Stimulated activated CD8-positive, alpha-beta memory T cell treated with anti-CD3 and anti-CD28 coated beads, Interleukin-2, amount 100 ng/mL, for 1 hour (primary cell): ENCODE results near the gene BNC2.

Source experiments
- DNase-seq, 2 donors: peaks; one replicate each; pipeline ENCODE4 v3.0.0-alpha.2; 2020; ENCODE audit warnings: low read depth in 2 of 2

BNC2 gene

DNA sequence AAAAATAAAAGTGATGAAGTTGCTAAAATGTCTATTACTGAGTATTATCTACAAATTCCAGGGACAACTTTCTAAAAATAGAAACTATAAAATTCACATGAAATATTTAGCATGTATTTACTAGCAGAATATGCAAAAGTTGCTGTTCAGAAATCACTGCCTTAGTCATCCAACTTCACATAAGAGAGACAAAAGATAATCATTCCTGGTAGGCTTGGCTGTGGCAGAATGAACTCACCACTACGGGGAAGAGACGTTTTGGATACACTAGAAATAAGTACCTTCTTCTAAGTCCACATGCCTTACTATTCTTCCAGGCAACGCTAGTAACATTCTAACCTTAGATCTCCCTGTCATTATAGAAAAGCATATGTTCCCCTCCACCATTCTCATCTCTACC is 272.2 kb downstream of the BNC2 start:
- DNase-seq = no peak

DNA sequence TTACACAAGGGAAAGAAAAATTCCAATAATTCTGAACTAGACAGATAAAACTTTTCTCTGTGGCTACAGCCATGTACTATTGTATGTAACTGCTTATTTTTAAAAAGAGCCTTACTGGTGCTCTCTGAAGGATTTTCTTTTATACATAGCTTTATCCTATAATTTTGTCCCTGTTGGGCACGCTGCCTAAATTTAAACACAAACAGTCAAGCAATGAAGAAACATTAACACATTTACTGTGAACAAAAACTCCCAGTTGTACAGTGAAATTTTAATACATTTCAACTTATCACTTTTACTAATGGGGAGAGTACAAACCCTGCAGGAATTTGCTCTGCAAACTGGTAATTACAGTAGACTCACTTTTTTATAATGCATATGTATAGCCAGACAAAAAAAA is 273.3 kb downstream of the BNC2 start:
- DNase-seq = no peak

DNA sequence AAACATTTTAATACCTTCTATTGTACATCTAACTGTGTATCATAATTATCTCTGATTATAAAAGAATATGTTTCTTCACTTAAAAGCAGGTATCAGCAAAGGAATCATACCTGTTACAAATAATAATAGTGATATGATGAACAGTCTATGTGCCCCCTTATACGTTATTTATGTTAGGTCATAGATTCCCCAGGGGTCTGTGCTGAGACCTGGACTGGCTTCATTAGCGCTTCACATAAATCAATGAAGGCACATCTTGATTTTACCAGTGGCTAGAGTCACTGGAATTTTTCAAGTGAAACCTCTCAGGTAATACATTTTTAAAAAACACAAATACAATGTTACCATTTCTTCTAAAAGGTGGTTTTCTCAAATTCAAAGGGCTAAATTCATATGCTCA is 275.2 kb downstream of the BNC2 start:
- no peak for DNase-seq

DNA sequence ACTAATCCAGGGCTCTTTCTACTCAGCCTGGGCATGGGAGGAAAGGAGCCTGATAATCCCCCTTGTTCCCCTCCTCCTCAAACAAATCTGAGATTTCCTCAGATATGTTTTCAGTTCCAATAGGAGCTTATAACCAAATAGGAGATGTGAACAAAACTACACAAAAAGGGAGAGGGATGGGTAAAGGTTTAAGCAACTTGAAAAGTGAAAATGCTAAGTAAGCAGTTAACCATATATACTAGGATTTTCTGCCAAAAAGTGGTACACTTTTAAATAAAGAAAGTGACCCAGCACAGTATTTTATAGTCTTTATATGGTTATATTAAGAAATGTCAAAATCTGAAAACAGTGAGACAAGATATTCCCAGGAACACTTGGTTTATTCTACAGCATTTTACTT is 275.7 kb downstream of the BNC2 start:
- no peak for DNase-seq

DNA sequence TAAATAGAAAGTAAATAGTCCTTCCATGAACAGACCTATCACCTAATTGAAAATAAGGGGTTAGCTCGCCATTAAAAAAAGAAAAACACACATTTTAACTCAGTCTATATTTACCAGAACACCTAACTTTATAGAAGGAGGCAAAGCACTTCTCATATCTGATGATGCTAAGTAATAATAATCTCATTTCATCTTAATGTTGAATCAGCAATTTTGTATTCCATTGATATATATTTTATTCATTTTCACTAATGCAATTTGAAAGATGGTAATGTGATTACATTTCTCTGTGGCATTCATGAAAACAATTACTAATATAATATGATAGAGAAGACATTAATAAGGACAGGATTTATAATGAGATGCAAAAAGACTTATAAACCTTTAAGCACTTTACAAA is 276.7 kb downstream of the BNC2 start:
- no peak for DNase-seq

DNA sequence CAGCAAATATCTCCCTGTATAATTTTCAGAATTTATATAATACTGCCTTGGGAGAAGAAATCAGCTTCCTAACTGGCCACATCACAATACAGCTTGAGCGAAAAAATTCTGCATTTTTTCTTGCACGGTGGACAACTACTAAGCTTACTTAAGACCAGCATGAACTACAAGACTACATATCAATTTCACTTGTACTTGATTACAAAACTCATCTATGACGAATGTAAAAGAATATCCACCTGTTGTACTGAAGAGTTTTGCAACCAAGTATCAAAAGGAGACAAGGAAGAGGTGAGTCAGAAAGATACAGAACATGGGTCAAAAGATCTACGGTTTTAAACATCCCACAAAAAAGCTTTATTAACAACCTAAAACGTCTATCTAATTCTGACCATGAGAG is 279.4 kb downstream of the BNC2 start:
- DNase-seq = no peak

DNA sequence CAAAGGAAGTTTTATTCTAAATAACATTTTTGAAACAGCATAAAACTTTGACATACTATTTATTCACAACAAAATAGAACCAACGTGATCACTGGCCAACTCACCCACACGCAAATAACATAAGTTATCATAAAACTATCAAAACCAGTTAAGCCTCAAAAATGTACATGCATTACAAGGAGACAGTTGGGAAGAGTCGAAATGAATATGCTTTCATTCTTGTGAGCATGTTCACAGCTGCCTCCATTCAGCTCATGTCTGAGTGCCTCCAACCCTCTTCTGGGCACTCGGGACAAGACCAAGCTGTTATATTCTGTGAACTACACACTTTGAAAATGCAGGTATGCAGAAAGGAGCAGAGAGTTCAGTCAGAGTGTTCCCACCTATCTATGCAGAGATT is 284.9 kb downstream of the BNC2 start:
- no peak for DNase-seq

DNA sequence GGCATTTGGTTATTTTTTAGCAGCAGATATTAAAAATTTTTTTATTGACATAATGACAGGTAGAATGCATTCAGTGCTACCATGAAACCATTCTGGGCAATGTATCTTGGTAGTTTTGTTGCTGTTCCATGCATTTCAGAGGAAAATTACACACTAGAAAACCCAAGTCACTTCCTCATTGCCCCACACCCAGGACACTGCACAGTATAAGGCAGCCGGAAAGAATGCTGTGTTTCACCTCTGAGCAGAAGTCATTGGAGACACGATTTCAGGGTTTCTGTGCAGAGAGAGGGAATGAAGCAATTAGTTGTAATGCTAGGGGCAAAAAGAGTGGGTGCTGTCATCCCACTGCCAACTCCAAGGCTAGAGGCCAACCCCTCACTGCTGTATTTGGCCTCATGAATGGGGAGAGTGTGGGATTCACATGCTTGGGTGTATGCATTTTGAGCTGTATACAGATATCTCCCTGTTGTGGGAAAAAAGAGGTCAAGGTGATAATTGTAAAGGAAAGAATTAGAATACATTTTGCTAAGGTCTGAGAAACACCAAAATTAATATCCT is 290.5 kb downstream of the BNC2 start:
- no peak for DNase-seq

DNA sequence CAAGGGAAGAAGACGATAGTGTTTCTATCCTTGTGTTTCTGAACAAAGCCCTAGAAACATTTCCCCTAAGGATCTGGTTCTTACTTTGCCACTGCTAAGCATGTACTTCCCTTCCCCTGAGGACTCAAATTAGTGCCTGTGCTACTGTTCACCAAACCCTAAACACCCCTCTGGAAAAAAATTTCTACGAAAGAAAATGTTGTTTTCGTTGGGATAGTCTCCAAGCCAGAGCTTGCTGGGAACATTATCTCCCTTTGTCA is 294.6 kb downstream of the BNC2 start:
- no peak for DNase-seq

DNA sequence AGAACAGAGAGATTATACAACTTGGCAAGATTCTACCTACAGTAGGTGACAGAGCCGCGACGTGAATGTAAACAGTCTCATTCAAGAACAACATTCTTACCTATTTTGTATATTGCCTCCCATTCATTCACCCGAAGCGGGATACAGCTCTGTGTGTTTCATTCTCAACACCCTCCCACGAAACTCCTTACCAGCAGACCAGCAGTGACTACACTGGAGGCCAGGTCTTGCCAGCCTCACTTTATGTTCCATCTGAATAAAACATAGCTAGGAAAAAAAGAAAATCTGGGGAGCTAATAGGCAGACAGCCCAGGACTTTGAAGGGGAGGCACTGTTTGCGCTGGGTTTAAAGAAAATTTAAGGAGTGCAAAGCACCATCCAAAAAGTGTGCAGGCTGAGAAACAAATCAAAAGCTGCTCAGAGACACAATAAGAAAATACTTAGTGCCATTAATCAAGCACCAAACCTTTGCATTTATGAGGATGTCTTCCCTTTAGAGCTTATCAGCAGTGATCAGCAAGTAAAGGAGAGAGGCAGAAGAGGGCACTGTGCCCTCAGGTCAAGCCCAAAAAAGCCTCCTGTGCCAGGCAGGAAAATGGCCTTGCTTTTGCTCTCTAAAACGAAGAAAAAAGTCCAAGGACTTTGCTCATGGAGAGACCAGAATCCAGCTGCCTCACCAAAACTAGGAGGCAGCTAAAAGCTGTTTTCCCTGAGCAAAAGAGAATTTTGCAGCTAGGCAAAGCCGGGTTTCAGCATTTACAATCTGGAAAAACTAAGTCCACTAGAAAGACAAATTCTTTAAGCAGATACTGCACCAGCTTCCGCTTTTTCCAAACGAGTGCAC is 295.1 kb downstream of the BNC2 start:
- no peak for DNase-seq

DNA sequence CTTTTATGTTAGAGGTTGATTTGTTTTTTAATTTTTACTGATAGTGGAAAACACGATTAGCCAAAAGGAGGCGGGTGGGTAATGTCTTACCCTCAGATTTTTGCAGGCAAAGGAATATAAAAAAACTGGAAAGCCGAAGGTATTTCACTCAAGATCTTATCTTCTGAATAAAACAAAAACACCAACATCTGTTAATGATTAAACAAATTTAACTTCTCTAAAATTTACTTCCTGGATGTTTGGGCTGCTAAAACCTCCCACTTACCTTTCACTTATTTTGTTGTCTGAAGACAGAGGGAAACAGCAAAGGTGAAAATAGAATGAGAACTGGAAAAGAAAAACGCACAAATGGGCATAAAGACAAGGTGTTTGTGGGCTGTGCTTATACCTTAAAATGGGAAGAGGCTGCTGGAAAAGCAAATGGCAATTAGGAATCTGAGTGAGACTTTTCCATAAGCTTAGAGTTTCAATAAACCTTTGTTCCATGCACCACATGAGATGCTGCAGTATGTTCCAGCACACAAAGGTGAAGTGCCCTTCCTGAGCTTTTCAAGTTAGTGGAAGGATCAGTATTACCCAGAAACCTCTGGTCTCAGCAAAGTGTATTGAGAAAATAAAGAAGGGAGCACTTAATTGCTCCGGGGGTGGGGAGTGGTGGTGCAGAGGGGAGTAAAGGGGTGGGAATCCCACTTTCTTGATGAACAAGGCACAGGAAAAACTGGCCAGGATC is 298.3 kb downstream of the BNC2 start:
- no peak for DNase-seq

DNA sequence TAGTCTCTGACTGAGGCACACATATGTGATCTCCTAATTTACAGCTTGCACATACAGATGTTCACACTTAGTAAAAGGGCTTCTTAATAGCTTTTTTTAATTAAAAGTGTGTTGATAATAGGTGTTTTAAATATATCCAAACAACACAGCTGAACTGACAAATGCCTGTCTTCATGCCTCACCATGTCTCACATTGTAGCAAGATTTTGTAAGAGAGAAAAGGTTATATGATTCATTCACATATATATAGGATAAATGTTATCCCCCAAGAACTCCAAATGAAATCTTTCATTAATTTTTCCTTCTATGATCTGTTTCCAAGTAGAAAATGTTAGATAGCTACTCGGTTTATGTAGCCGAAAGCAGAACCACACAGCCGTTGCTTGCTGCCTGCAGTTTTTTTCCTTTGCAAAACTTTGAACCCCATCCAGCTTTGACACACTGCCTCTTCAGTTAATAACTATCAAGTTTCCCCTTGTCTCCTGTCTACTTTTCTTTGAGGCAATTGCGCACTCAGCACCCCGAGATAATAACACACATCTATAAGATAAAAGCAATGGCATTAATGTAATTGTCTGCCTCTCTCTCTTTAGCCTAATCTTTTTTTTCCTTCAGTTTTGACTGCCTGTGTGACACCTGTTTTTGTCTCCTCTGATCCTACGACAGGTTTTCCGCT is 299.2 kb downstream of the BNC2 start:
- DNase-seq = no peak

DNA sequence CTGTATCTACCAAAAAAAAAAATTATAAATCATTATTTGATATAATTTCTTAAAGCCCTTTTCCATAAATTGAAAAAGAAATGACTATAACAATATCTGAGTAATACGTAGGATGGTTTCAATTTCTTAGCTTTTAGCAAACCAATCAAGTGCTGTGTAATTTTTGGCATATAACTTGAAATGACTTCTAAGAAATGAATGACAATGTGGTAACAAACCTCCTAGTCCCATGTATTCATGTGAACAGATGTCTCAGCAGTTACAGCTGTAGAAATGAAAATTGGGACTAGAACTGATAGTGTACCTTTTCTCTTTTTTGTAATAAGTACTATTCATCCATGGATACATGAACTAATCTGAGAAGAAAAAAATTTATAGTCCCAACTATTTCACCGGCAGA is 307.0 kb downstream of the BNC2 start:
- no peak for DNase-seq

DNA sequence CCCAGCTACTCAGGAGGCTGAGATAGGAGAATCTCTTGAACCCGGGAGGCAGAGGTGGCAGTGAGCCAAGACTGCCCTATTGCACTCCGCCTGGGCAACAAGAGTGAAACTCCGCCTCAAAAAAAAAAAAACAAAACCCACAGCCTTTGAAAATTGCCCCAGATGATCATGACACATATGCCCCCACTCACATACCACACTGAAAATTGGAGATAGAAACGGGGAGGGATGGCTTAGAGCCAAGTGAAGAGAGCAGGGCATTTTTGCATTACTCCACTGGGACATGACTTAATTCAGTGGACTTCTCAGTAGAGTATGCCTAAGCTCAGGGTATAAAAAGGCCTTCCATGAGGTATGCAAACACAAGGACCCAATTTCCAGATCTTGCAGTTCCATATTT is 309.3 kb downstream of the BNC2 start:
- DNase-seq = no peak

DNA sequence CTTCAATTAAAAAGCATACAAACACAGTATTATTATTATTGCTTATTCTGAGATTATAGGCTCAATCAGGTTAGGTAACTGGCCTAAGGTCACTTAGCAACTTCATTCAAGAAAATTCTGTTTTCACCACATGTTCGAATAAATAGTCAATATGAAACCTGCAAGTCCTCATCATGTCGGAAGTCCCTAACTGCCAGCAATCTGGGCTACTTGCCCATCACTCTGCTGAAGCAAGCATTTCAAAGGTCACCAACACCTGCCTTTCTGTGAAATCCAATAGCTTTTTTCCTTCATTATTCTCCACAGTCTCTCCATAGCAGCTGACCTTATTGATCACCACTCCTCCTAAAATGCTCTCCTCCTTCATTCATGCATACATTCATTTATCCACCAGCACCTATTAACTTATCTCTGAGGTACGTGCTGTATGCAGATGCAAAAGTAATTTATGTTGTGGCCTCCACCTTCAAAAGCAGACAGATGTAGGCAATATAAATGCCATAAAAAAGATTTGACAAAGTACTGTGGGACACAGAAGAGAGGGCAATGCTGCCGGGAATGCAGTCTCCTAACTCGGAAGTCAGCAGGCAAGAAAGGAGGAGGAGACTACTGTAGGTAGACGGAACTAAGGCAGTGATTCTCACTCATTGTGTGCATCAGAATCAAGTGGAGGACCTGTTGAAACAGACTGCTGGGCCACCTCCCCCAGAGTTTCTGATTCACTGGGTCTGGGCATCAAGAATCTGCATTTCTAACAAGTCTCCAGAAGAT is 310.9 kb downstream of the BNC2 start:
- DNase-seq = no peak

DNA sequence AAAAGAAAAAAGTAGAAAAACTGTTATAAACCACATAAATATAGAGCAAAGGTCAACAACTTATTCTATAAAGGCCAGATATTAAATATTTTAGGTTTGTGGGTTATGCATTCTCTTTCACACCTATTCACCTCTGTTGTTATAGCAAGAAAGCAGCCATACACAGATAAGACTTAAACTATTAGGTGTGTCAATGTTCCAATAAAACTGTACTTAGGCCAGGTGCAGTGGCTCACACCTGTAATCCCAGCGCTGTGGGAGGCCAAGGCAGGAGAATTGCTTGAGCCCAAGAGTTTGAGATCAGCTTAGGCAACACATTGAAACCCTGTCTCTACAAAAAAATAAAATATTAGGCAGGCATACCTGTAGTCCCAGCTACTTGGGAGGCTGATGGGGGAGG is 314.7 kb downstream of the BNC2 start:
- no peak for DNase-seq

DNA sequence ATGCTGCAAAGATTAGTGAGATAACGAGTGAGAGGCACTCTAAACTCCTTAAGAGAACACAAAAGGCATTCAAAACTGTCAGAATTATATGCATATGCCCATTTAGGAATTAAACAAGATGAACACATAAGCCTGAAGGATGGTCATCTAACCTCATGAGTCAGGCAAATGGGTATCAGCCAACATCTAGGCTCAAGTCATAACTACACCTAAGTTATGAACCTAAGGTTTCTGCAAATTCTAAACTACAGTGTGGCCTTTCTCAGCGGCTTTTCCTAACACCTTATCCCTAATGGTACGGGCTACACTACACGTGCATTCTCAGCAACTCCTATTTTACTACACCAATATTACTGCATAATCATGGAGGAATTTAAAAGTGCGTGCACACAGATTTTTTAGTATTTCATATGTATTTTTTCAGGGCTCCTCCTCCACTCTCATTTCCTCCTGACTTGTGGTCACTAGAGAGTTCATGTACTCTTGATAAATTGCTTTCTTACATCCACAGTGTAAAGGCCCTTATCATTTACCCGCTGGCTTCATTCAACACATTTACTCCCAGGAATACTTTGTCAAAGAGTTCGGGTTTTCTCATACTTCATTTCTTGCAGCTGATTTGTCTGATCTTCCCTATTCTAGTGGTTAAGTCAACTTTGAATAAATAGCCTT is 316.5 kb downstream of the BNC2 start:
- DNase-seq = no peak

DNA sequence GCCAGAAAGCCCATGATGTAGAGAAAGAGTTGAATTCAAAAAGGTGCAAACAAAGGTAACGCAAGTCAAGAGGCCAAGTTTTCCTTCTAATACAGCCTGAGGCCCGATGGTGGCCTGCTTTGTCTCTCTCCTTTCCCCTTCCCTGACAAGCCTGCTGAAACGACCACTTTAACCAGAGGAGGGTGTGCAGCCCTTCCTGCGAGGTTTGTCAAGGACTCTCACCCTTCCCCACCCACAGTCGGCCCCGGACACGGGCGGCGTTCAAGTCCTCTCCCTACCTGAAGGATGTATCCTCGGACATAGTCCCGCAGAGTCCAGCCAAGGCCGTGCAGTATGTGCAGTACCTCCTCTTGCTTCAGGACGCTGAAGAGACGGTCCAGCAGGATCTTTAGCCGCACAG is 318.2 kb downstream of the BNC2 start:
- DNase-seq = no peak

DNA sequence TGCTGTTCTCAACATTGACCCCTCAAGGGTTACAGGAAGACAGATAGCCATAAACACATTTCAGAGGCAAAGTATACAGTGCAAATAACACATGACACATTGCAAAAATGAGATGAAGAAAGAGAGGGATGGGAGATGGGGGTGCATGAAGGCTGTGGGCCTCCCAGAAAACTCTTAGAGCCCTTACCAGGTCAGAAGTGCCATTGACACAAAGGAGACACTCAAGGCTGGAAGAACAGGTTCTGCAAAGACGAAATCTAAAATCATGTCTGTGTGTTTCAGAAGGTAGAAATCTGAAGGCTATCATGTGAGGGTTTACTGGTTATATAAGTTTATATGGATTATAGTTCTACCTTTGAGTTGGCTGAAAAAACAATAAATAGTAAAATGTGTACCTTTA is 318.8 kb downstream of the BNC2 start:
- no peak for DNase-seq

DNA sequence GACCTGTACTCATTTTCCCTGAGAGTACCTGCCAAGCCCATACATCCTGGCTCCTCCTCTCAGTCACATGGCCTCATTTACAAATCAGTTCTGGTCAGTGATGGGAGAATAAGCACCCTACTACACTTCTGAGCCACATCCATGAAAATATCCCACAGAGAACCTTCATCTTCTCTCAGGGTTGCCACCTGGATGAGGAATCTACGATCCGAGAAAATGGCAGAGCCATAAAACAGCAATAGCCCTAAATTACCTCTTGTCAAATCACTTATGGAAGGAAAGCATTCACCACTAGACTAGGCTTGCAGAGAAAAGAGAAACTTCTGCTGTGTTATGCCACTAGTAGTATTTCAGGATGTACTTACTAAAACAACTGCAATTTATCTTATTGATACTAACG is 324.8 kb downstream of the BNC2 start:
- DNase-seq = no peak

DNA sequence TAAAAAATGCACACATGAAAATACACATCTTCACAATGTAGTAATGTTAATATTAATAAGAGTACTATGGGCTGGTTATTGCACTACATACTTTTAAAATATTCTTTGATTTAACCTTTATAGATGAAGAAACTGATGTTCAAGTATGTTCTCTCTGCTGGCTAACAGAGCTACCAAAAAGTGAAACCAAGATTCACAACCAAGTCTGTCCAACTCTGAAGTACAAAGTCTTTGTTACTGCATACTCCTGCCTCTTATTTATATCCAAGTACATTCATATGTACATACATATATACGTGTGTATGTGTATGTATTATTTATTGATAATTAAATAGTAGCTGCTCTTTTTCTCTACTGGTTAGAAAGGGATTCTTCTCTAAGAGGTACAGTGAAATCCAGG is 325.6 kb downstream of the BNC2 start:
- DNase-seq = no peak

DNA sequence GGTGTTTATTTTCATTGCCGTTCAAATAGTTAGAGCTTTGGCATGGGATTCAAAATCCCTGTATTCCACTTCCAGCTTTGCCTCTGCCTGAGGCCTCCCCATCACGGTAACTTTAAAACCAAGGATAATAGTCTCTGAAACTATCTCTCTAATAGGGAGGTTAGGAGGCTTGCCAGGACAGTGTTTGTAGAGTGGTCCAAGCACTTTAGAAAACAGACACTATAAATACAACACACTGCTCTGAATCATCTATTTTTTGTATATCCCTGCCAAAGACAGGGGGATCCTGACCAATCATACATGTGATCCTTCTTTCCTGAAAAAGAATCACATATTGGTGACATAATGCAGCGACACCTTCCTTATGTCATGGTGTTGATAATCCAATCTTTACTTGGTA is 326.8 kb downstream of the BNC2 start:
- no peak for DNase-seq
